HG02798 (cell line): Measurements from ENCODE around the gene TMEM141.
"Not testable (repeated sequence)": the region's sequence is repeated elsewhere in the genome, so short reads cannot be mapped to it uniquely, and the experiment has no call there.

Source experiments
- ATAC-seq: cut with Tn5 transposase; IDR thresholded peaks from one replicate; pipeline ENCODE4 v1.9.1; 2021; ENCODE audit warnings: mild to moderate bottlenecking; ENCODE audit not compliant: unreplicated experiment, poor library complexity

Gene TMEM141

GRCh38 chr9:136829981-136830885 is 39.1 kb downstream of the TMEM141 start:
- no peak for ATAC-seq

- ATAC-seq, result no peak
Measured at GRCh38 chr9:136831002-136831719, 40.0 kb downstream of the TMEM141 start.

GRCh38 chr9:136831720-136832104 is 40.6 kb downstream of the TMEM141 start:
- no peak for ATAC-seq

GRCh38 chr9:136832581-136832980 is 41.4 kb downstream of the TMEM141 start:
- no peak for ATAC-seq

- not testable (repeated sequence) for ATAC-seq
Measured at GRCh38 chr9:136833381-136834048, 42.4 kb downstream of the TMEM141 start.

- ATAC-seq, result no peak
Measured at GRCh38 chr9:136835162-136835931, 44.2 kb downstream of the TMEM141 start.

GRCh38 chr9:136835932-136836904 is 45.1 kb downstream of the TMEM141 start:
- no peak for ATAC-seq

GRCh38 chr9:136837146-136837855 is 46.2 kb downstream of the TMEM141 start:
- ATAC-seq, result no peak

- ATAC-seq, result not testable (repeated sequence)
Measured at GRCh38 chr9:136837856-136838277, 46.7 kb downstream of the TMEM141 start.

GRCh38 chr9:136838314-136839228 is 47.4 kb downstream of the TMEM141 start:
- ATAC-seq, result no peak

- ATAC-seq, result no peak
Measured at GRCh38 chr9:136839229-136840139, 48.3 kb downstream of the TMEM141 start.

GRCh38 chr9:136840140-136840876 is 49.2 kb downstream of the TMEM141 start:
- no peak for ATAC-seq

GRCh38 chr9:136840877-136841645 is 49.9 kb downstream of the TMEM141 start:
- no peak for ATAC-seq

- not testable (repeated sequence) for ATAC-seq
Measured at GRCh38 chr9:136841646-136842379, 50.7 kb downstream of the TMEM141 start.
